IMR-90 (cell line): ENCODE measurements around the gene CADM2. TPM values are rescaled to one million over a fixed set of nuclear protein-coding genes. Genes with fewer than 3 reads are reported as not detected.

Source experiments
- ATAC-seq: fragments of 200-7000 bp; cut with Tn5 transposase; 2 replicates; pipeline ENCODE4 v1.9.1; 2020; ENCODE audit warnings: low read depth, mild to moderate bottlenecking, moderate library complexity
- BruUV-seq: library from RNA; stranded (reverse); fragments of 400-500 nt; replicated peaks from 2 replicates; lab custom pipeline; 2021; lab: Mats Ljungman, UMichigan
- CTCF ChIA-PET: fragments of 300-600 bp; formaldehyde crosslinking; extraction: SDS; loops from one replicate; lab custom pipeline; 2021; ENCODE audit warnings: antibody characterized with exemption; lab: Yijun Ruan, JAX
- POLR2A ChIA-PET: fragments of 300-600 bp; sonication (Branson Sonifier 250); formaldehyde crosslinking; loops from one replicate; lab custom pipeline; 2022; ENCODE audit warnings: antibody characterized with exemption; ENCODE audit not compliant: unreplicated experiment; lab: Charles Lee
- DNase-seq: peaks from one replicate; pipeline ENCODE4 v3.0.0; 2013
- H2AFZ ChIP-seq: replicated peaks from 2 replicates; pipeline ENCODE3; 2013; ENCODE audit warnings: low read length, mild to moderate bottlenecking; ENCODE audit not compliant: poor library complexity
- H2AK5ac ChIP-seq: 2 replicates; pipeline ENCODE4 v1.6.1; 2013; ENCODE audit warnings: low read depth, low read length, inconsistent platforms
- H2AK9ac ChIP-seq: replicated peaks from 2 replicates; pipeline ENCODE3; 2013; ENCODE audit warnings: mild to moderate bottlenecking, low read depth, low read length, moderate library complexity; ENCODE audit not compliant: poor library complexity
- H2BK120ac ChIP-seq: 2 replicates; pipeline ENCODE4 v1.6.1; 2013; ENCODE audit warnings: low read depth, low read length, inconsistent platforms
- H2BK15ac ChIP-seq: 3 replicates; pipeline ENCODE4 v1.6.1; 2013; ENCODE audit warnings: low read depth, low read length, inconsistent platforms
- H2BK20ac ChIP-seq: 2 replicates; pipeline ENCODE4 v1.6.1; 2013; ENCODE audit warnings: low read depth, mild to moderate bottlenecking, inconsistent platforms, low read length, moderate library complexity
- H2BK5ac ChIP-seq: 2 replicates; pipeline ENCODE4 v1.6.1; 2013; ENCODE audit warnings: mild to moderate bottlenecking, low read depth, low read length, inconsistent platforms; ENCODE audit not compliant: poor library complexity, severe bottlenecking
- H3K14ac ChIP-seq: replicated peaks from 2 replicates; pipeline ENCODE4 v1.6.1; 2013; ENCODE audit warnings: low read depth, low read length, inconsistent platforms
- H3K18ac ChIP-seq: 2 replicates; pipeline ENCODE4 v1.6.1; 2013; ENCODE audit warnings: low read depth, low read length, control low read depth
- H3K23ac ChIP-seq: 2 replicates; pipeline ENCODE4 v1.6.1; 2013; ENCODE audit warnings: low read depth, low read length, inconsistent platforms
- H3K27ac ChIP-seq: 2 replicates; pipeline ENCODE4 v1.5.1; 2013; ENCODE audit warnings: mild to moderate bottlenecking, control low read depth, low read length; ENCODE audit not compliant: insufficient read depth
- H3K27me3 ChIP-seq: 2 replicates; pipeline ENCODE4 v1.6.1; 2013; ENCODE audit warnings: low read length; ENCODE audit not compliant: control insufficient read depth, insufficient read depth
- H3K36me3 ChIP-seq: 2 replicates; pipeline ENCODE4 v1.6.1; 2013; ENCODE audit warnings: low read length, mixed read lengths; ENCODE audit not compliant: control insufficient read depth, insufficient read depth
- H3K4ac ChIP-seq: 2 replicates; pipeline ENCODE4 v1.6.1; 2013; ENCODE audit warnings: low read depth, low read length, inconsistent platforms
- H3K4me1 ChIP-seq: 2 replicates; pipeline ENCODE4 v1.6.1; 2013; ENCODE audit warnings: low read length, mixed read lengths; ENCODE audit not compliant: control insufficient read depth, insufficient read depth
- H3K4me2 ChIP-seq: 2 replicates; pipeline ENCODE4 v1.6.1; 2013; ENCODE audit warnings: low read depth, mild to moderate bottlenecking, control low read depth, low read length, moderate library complexity
- H3K4me3 ChIP-seq: 2 replicates; pipeline ENCODE4 v1.5.1; 2013; ENCODE audit warnings: low read depth, mild to moderate bottlenecking, control low read depth, low read length, moderate library complexity; ENCODE audit not compliant: insufficient read depth
- H3K56ac ChIP-seq: 2 replicates; pipeline ENCODE4 v1.6.1; 2013; ENCODE audit warnings: low read length, inconsistent platforms; ENCODE audit not compliant: insufficient read depth; ENCODE audit errors: extremely low read depth
- H3K79me1 ChIP-seq, 2 experiments: 2 replicates each; pipeline ENCODE4 v1.6.1; 2013; ENCODE audit warnings: low read length in 2 of 2, inconsistent platforms in 1 of 2, low read depth in 1 of 2
- H3K9ac ChIP-seq: 2 replicates; pipeline ENCODE4 v1.6.1; 2013; ENCODE audit warnings: low read depth, low read length, control low read depth
- H3K9me1 ChIP-seq: 2 replicates; pipeline ENCODE4 v1.6.1; 2013; ENCODE audit warnings: low read length, inconsistent platforms; ENCODE audit not compliant: insufficient read depth
- H3K9me3 ChIP-seq: 2 replicates; pipeline ENCODE4 v1.6.1; 2013; ENCODE audit warnings: low read length; ENCODE audit not compliant: control insufficient read depth, insufficient read depth
- H4K20me1 ChIP-seq: 2 replicates; pipeline ENCODE4 v1.6.1; 2013; ENCODE audit warnings: low read length, inconsistent platforms; ENCODE audit not compliant: insufficient read depth
- H4K5ac ChIP-seq: 2 replicates; pipeline ENCODE4 v1.6.1; 2013; ENCODE audit warnings: mild to moderate bottlenecking, low read depth, low read length, control low read depth
- H4K8ac ChIP-seq, 2 experiments: 2 replicates each; pipeline ENCODE4 v1.6.1; 2013; ENCODE audit warnings: low read depth in 2 of 2, low read length in 2 of 2, control low read depth in 1 of 2, inconsistent platforms in 1 of 2
- H4K91ac ChIP-seq: 2 replicates; pipeline ENCODE4 v1.6.1; 2013; ENCODE audit warnings: low read depth, low read length, inconsistent platforms; ENCODE audit not compliant: insufficient read depth
- BHLHE40 ChIP-seq: fragments of 150-350 bp; IDR thresholded peaks from 2 replicates; pipeline ENCODE4 v1.6.1; 2016; ENCODE audit warnings: mild to moderate bottlenecking, low read depth, low read length
- CEBPB ChIP-seq: IDR thresholded peaks from 2 replicates; pipeline ENCODE4 v1.6.1; 2012; ENCODE audit warnings: low read depth, low read length, improper control_type of control experiment
- CHD1 ChIP-seq: IDR thresholded peaks from 2 replicates; pipeline ENCODE4 v1.6.1; 2012; ENCODE audit warnings: low read depth, low read length, improper control_type of control experiment
- FOS ChIP-seq: fragments of 150-350 bp; IDR thresholded peaks from 2 replicates; pipeline ENCODE4 v1.6.1; 2016; ENCODE audit warnings: low read depth, low read length
- MAFK ChIP-seq: IDR thresholded peaks from 2 replicates; pipeline ENCODE4 v1.6.1; 2012; ENCODE audit warnings: low read depth, low read length, improper control_type of control experiment
- MAZ ChIP-seq: IDR thresholded peaks from 2 replicates; pipeline ENCODE4 v1.6.1; 2012; ENCODE audit warnings: low read depth, mild to moderate bottlenecking, low read length, improper control_type of control experiment, moderate library complexity, borderline replicate concordance
- MXI1 ChIP-seq: IDR thresholded peaks from 2 replicates; pipeline ENCODE4 v1.6.1; 2012; ENCODE audit warnings: low read depth, mild to moderate bottlenecking, low read length, moderate library complexity, borderline replicate concordance
- NFE2L2 ChIP-seq: fragments of 150-350 bp; IDR thresholded peaks from 2 replicates; pipeline ENCODE4 v1.6.1; 2016; ENCODE audit warnings: low read depth, mild to moderate bottlenecking, low read length
- POLR2A ChIP-seq: IDR thresholded peaks from 2 replicates; pipeline ENCODE4 v1.6.1; 2012; ENCODE audit warnings: mild to moderate bottlenecking, low read depth, low read length
- RAD21 ChIP-seq: IDR thresholded peaks from 2 replicates; pipeline ENCODE4 v1.6.1; 2012; ENCODE audit warnings: low read length, improper control_type of control experiment
- RCOR1 ChIP-seq: IDR thresholded peaks from 2 replicates; pipeline ENCODE4 v1.6.1; 2012; ENCODE audit warnings: mild to moderate bottlenecking, low read length, improper control_type of control experiment; ENCODE audit not compliant: insufficient replicate concordance
- RFX5 ChIP-seq: IDR thresholded peaks from 2 replicates; pipeline ENCODE4 v1.8.0; 2012; ENCODE audit warnings: low read depth, mild to moderate bottlenecking, low read length, moderate library complexity
- SMC3 ChIP-seq: fragments of 150-350 bp; IDR thresholded peaks from 2 replicates; pipeline ENCODE4 v1.6.1; 2016; ENCODE audit warnings: low read depth, mild to moderate bottlenecking, antibody characterized with exemption, low read length, moderate library complexity
- dilution Hi-C: fragments of 300-500 bp; cut with HindIII; formaldehyde crosslinking; loops from one replicate; pipeline ENCODE4 v1.14.3; 2018; ENCODE audit warnings: low sequenced_read_pairs; ENCODE audit not compliant: unreplicated experiment
- in situ Hi-C: fragments of 300-500 bp; cut with MboI; formaldehyde crosslinking; loops from 3 replicates; pipeline ENCODE4 v1.14.3; 2019; ENCODE audit warnings: low sequenced_read_pairs, inconsistent platforms, mixed read lengths
- intact Hi-C: fragments of 100-400 bp; cut with micrococcal nuclease; formaldehyde crosslinking; loops from 2 replicates; pipeline ENCODE4 v1.10.0; 2022
- polyA plus RNA-seq, 3 experiments: library from polyadenylated mRNA; depleted of rRNA; stranded (reverse); fragments of >200 nt; gene quantifications; 2 replicates each; pipeline ENCODE4 v1.2.3, GENCODE V29; 2012; ENCODE audit warnings: low replicate concordance in 1 of 3
- total RNA-seq: library from RNA; depleted of rRNA; stranded (reverse); fragments of >200 nt; gene quantifications from 2 replicates; pipeline ENCODE4 v1.2.3, GENCODE V29; 2012
- TF ChIP-seq, protein P1 (sequence below): fragments of 150-350 bp; IDR thresholded peaks from 2 replicates; pipeline ENCODE4 v1.6.1; 2016; ENCODE audit warnings: low read depth, mild to moderate bottlenecking, low read length, moderate library complexity, borderline replicate concordance
- TF ChIP-seq, protein P2 (sequence below): fragments of 150-350 bp; IDR thresholded peaks from 2 replicates; pipeline ENCODE4 v1.6.1; 2017; ENCODE audit warnings: mild to moderate bottlenecking, antibody characterized with exemption, low read length, low read depth
- TF ChIP-seq, protein P3 (sequence below): conservative IDR thresholded peaks from 2 replicates; pipeline ENCODE4 v1.5.1; 2012; ENCODE audit warnings: mild to moderate bottlenecking, low read depth, low read length, improper control_type of control experiment

The CADM2 gene
- total and polyA plus RNA-seq, 2 of the 4 experiments (the other 2 are of a cell fraction) = not detected

DNA sequence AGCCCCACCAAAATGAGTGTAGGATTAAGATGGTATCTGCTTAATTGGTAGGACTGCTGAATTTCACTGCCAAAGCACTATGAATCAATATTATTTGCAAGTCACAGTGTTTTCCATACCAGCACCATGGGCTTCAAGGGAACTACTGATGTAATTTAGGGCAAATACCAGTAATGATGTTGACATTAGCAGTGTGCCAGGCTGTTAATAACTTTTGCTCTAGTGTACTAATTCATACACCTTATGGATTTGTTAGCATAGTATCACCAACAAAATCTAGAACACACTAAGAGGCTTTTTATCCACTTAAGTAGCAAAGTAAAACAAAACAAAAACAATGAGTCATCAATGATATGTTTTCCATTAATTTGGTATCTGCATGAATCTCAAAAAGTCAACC, 888.2 kb downstream of the CADM2 start:
- in situ Hi-C loops (no loop called here), intact Hi-C loops (no loop called here), dilution Hi-C loops (no loop called here)
- BruUV-seq = no TSS peak
- Histone ChIP-seq H4K8ac (no peak overlapping the region), H2BK5ac (no peak overlapping the region), H3K79me1 (no peaks in the 10 kb centered on the region), H3K4me2 (no peak overlapping the region), H3K56ac (no peak overlapping the region), H2BK20ac (no peak overlapping the region), H2AK9ac (no peak overlapping the region), H3K4me3 (no peak overlapping the region), H2BK15ac (no peak overlapping the region), H3K9me1 (no peaks in the 10 kb centered on the region), H3K4me1 (no peaks in the 10 kb centered on the region), H3K18ac (no peak overlapping the region), H3K9ac (no peak overlapping the region), H3K23ac (no peak overlapping the region), H4K20me1 (no peaks in the 10 kb centered on the region), H4K5ac (no peak overlapping the region), H2AK5ac (no peak overlapping the region), H3K27me3 (no peaks in the 10 kb centered on the region), H2BK120ac (no peak overlapping the region), H3K27ac (no peak overlapping the region), H2AFZ (no peak overlapping the region), H3K36me3 (no peaks in the 10 kb centered on the region), H3K14ac (no peak overlapping the region), H3K9me3 (no peaks in the 10 kb centered on the region), H4K91ac (no peak overlapping the region), H3K4ac (no peak overlapping the region)
- no peak for ATAC-seq
- TF ChIP-seq RAD21 (no peak), NFE2L2 (no peak), CHD1 (no peak), MAFK (no peak), RFX5 (no peak), POLR2A (no peak), SMC3 (no peak), CEBPB (no peak), MAZ (no peak), FOS (no peak), BHLHE40 (no peak), MXI1 (no peak), RCOR1 (no peak)
- TF ChIP-seq, protein P1, sequence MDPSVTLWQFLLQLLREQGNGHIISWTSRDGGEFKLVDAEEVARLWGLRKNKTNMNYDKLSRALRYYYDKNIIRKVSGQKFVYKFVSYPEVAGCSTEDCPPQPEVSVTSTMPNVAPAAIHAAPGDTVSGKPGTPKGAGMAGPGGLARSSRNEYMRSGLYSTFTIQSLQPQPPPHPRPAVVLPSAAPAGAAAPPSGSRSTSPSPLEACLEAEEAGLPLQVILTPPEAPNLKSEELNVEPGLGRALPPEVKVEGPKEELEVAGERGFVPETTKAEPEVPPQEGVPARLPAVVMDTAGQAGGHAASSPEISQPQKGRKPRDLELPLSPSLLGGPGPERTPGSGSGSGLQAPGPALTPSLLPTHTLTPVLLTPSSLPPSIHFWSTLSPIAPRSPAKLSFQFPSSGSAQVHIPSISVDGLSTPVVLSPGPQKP = no peak
- TF ChIP-seq, protein P2, sequence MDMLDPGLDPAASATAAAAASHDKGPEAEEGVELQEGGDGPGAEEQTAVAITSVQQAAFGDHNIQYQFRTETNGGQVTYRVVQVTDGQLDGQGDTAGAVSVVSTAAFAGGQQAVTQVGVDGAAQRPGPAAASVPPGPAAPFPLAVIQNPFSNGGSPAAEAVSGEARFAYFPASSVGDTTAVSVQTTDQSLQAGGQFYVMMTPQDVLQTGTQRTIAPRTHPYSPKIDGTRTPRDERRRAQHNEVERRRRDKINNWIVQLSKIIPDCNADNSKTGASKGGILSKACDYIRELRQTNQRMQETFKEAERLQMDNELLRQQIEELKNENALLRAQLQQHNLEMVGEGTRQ = no peak
- TF ChIP-seq, protein P3, sequence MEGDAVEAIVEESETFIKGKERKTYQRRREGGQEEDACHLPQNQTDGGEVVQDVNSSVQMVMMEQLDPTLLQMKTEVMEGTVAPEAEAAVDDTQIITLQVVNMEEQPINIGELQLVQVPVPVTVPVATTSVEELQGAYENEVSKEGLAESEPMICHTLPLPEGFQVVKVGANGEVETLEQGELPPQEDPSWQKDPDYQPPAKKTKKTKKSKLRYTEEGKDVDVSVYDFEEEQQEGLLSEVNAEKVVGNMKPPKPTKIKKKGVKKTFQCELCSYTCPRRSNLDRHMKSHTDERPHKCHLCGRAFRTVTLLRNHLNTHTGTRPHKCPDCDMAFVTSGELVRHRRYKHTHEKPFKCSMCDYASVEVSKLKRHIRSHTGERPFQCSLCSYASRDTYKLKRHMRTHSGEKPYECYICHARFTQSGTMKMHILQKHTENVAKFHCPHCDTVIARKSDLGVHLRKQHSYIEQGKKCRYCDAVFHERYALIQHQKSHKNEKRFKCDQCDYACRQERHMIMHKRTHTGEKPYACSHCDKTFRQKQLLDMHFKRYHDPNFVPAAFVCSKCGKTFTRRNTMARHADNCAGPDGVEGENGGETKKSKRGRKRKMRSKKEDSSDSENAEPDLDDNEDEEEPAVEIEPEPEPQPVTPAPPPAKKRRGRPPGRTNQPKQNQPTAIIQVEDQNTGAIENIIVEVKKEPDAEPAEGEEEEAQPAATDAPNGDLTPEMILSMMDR = no peak
- POLR2A ChIA-PET = no interaction called here
- CTCF ChIA-PET = no interaction called here
- no peak for DNase-seq
